ENCODE results near the gene ALX3.
"Not testable (repeated sequence)": the region's sequence is repeated elsewhere in the genome, so short reads cannot be mapped to it uniquely, and the experiment has no call there.

The ALX3 gene

DNA sequence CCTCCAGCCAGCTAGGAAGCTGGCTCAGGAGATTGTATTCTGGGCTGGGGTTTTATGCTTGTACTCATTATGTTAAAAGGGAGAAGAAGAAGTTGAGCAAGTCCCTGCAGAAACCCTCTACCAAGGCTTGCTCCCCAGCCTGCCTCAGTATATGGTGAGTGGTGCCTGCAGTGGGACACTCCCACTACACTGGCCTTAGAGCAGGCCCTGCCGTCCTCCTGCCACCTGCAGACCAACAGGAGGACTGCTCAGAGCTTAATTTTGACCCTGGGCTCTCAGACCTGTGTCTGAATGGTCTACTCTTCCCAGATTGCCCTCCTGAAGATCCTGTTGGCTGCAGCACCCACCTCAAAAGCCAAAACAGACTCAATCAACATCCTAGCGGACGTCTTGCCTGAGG is 23.0 kb downstream of the ALX3 start:
- no peak for DNase-seq (ENCODE audit: low read depth)

- no peak for DNase-seq (ENCODE audit: low read depth)
These were observed 27.5 kb downstream of the ALX3 start for GRCh38 chr1:110043016-110043415.

GRCh38 chr1:110040548-110040947 is 29.9 kb downstream of the ALX3 start:
- DNase-seq (ENCODE audit: low read depth) = no peak

- DNase-seq (ENCODE audit: low read depth) = no peak
These were observed 30.8 kb downstream of the ALX3 start for GRCh38 chr1:110039641-110040040.

DNA sequence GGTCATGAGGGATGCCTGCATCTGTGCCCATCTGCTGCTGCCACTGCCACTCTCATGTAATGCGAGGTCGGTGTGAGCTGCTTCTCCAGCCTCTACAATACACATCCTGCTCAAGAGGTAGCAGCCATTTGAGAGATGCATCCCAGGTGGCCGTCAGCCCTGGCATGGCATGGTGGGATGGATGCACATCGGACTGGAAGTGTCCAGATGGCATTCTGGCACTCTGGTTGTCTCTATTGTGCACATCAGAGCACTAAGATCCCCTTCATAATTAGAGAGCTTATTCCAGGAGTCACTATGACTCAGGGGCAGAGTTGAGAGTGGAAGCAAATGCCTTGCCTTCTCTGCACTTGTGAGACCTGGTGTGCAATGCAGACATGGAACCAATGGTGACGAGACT is 32.2 kb downstream of the ALX3 start:
- no peak for DNase-seq (ENCODE audit: low read depth)

DNA sequence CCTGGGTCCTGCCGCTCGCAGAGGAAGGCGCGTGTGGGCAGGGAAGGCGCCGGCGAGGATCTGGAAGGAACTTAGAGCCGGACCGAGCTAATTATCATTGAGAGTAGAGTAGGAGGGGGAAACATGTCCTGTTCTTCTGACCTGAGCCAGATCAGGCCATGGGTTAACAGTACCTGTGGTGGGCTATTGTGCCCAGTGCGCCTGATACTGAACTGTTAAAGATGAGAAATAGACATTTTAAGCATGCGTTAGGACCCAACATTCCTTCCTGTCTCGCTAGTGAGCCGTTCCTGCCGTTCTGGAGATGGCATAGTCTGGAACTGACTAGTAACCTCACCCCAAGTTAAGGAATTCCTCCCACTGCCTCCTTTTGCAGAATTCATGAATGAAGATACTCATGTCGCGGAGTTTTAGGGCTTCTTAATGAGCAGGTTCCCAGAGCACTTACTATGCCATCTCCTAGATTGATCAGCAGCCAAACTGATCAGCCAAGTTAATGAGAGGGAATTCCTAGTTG is 35.2 kb downstream of the ALX3 start:
- no peak for DNase-seq (ENCODE audit: low read depth)

DNA sequence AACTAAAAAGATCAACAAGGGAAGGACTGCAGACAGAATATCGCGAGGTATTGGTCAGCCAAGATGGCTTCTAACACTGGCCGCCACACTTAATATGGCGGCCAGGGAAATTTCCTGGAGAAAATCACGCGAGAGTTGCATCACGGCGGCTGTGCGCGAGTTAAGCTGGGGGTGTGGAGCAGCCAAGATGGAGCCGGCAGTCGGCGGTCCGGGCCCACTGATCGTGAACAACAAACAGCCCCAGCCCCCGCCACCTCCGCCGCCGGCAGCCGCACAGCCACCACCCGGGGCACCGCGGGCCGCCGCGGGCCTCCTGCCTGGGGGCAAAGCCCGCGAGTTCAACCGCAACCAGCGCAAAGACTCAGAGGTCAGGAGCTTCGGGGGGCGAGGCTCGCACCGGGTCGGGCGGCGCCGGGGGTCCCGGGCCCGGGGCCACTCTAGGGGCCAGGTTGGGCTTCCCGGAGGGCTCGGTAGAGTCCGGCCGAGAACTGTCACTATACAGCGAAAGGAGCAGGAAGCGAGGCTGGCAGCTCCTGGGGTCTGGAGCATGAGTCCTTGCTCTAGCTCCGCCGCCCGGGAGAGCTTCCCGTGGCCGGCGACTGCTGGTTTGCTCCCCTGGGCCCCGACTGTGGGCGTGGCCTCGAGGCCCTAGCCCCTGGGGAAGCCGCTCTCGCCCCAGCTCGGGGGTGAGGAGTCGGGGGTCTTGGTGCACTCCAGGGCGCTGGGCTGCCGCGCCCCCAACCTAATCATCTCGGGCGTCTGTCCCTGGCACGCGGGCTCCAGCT is 35.8 kb downstream of the ALX3 start, which contains the start of gene STRIP1:
Gene STRIP1 (plus strand): TSS at position 174 of the 785 bp plus-strand sequence. CDS start 14 bp downstream, at position 188.
- DNase-seq (ENCODE audit: low read depth) = peak; percentile 85

DNA sequence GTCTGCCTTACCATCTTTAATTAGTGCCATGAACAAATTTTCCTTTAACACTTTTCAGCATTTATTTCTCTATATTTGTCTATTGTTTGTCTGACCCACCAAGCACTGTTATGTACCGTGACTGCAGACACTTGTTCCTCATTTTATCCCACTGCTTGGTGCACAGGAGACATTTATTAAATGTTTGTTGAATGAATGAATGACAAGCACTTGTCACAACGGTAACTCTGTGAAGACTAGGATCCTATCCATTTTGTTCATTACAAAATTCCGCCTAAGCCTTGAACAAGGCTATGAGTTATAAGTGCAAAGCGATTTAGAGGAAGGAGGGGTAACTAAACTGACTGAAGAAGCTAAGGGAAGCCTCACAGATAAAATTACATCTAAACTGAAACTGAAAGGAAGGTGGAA is 36.4 kb downstream of the ALX3 start:
- no peak for DNase-seq (ENCODE audit: low read depth)

DNA sequence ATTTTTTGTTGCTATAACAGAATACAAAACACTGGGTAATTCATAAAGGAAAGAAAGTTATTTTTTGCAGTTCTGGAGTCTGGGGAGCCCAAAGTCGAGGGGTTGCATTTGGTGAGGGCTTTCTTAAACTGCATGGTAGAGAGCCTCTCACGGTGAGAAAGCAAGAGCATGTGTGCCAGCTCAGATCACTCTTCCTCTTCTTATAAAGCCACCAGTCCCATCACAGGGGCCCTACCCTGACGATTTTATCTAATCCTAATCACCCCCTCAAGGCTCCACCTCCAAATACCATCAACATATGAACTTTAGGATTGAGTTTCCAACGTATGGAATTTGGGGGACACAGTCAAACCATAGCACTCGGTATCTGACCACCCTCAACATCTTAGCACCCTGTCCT is 37.1 kb downstream of the ALX3 start:
- DNase-seq (ENCODE audit: low read depth) = no peak

DNA sequence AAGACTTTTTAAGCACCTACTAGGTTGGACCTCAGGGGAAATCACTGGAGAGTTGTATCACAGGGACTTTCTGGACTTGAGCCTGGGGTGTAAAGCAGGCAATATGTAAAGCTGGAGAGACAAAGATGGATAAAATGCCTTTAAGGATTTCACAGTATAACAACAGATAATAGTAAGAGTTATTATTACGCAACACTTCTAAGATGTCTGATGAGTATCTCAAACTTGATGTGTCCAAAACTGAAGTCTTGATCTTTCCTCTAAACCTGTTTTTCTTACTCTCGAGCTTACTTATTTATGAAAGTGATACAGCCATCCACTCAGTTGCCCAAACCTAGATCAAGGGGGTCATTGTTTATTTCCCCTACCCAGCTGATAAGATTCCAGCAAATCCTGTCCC is 38.1 kb downstream of the ALX3 start:
- DNase-seq (ENCODE audit: low read depth) = no peak

- not testable (repeated sequence) for DNase-seq (ENCODE audit: low read depth)
These were observed 39.8 kb downstream of the ALX3 start for GRCh38 chr1:110030687-110031086.

GRCh38 chr1:110024613-110025012 is 45.9 kb downstream of the ALX3 start:
- DNase-seq (ENCODE audit: low read depth) = no peak

DNA sequence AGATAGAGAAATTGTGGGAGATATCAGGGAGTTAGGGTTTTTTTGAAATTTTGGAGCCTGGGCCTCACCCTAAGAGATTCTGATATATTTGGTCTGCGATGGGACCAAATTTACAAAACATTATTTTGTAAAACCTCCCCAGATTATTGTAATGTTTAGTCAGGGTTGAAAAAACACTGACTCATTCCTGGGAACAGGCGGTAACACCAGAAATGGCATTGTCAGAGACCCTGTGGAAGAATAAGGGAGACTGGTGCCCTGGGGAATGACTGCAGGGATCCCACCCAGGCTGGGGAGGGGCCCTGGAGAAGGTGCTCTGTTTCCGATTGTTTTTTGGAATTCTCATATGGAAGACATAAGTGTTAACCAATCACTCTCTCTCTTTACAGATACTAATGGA is 49.2 kb downstream of the ALX3 start:
- no peak for DNase-seq (ENCODE audit: low read depth)

DNA sequence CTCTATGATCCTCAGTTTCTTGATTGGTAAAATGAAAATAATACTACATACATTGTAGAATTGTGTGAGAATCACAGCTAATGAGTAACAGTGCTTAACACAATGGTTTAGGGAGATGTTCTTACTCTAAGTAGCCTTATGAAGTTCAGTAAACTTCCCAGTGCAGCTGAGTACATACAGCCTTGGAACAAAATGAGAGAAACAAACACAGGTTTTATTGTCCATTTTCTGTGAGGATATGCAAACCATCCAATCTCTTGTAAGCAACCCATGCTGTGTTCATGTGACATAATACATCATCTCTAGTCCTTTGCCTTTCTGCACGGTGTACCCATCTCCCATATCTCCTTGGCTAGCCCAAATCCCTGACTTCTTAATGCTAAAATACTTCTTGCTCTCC is 50.7 kb downstream of the ALX3 start:
- DNase-seq (ENCODE audit: low read depth) = no peak

GRCh38 chr1:110018396-110018795 is 52.1 kb downstream of the ALX3 start:
- DNase-seq (ENCODE audit: low read depth) = no peak

DNA sequence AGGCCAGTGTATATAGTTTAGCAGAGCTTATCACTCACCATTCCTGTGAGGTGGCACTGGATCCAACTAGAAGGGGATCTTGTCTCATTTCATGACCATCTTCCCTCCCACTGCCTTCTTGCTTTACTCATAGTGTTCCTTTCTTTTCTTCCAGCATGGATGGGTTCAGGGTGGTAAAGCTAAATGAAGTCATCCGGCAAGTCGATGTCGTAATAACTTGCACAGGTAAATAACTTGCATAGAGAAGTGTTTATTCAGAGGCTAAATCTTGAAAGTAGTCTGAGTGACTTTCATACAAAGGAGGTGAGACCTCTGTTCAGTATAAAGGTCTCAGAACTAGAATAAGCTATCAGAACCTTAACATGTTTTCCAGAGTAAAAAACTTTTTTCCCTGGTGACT is 52.7 kb downstream of the ALX3 start:
- DNase-seq (ENCODE audit: low read depth) = no peak

- DNase-seq (ENCODE audit: low read depth) = no peak
These were observed 58.2 kb downstream of the ALX3 start for GRCh38 chr1:110012100-110012780.

GRCh38 chr1:110011527-110012041 is 58.9 kb downstream of the ALX3 start:
- DNase-seq (ENCODE audit: low read depth) = no peak

Measured in T-helper 22 cell (primary cell).